A549 (cell line): Measurements from ENCODE around the gene TBL1XR1.

Source experiments
- E2F6 ChIP-seq: IDR thresholded peaks from 2 replicates; pipeline ENCODE4 v1.6.1; 2012; ENCODE audit warnings: low read depth, borderline replicate concordance
- JUNB ChIP-seq: fragments of >200 bp; sonication (Bioruptor Twin); formaldehyde crosslinking; IDR thresholded peaks from 2 replicates; pipeline ENCODE4 v1.6.1; 2016
- POLR2A ChIP-seq: IDR thresholded peaks from 2 replicates; pipeline ENCODE4 v1.6.1; 2012; ENCODE audit warnings: mild to moderate bottlenecking, low read length
- RCOR1 ChIP-seq: fragments of 150-350 bp; IDR thresholded peaks from 2 replicates; pipeline ENCODE4 v1.6.1; 2014; ENCODE audit warnings: antibody characterized with exemption, low read length, low read depth
- ZFP36 ChIP-seq: fragments of 450-650 bp; IDR thresholded peaks from 2 replicates; pipeline ENCODE4 v1.6.1; 2014; ENCODE audit warnings: borderline replicate concordance; ENCODE audit not compliant: partially characterized antibody
- TF ChIP-seq, protein P1 (sequence below): fragments of >200 bp; sonication (Bioruptor Twin); formaldehyde crosslinking; IDR thresholded peaks from 3 replicates; pipeline ENCODE4 v1.5.1; 2016

DNA sequence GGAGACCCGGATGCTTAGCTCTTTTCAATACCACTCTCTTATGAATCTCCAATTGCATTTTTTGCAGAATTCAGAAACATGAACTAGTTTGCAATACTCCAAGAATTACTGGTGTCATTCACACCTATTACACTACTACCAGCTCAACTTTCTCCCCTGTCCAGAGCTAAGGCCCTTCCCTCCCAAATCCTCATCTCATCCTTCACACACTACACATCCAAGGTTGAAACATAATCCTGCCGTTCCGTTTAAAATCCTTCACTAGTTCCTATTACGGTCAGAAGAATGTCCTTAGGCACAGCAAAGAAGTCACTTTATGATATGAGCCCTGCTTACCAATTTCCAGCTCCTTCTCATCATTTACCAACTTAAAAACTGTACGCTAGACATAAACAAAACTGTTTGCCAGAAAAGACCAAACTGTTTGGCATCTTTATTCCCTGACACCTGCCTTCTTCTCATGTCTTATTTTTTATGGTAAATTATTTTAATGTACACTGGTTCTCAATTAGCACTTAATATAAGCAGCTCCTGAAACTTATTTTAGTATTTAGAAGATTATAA is 22.6 kb downstream of the TBL1XR1 start:
- TF ChIP-seq, protein P1, sequence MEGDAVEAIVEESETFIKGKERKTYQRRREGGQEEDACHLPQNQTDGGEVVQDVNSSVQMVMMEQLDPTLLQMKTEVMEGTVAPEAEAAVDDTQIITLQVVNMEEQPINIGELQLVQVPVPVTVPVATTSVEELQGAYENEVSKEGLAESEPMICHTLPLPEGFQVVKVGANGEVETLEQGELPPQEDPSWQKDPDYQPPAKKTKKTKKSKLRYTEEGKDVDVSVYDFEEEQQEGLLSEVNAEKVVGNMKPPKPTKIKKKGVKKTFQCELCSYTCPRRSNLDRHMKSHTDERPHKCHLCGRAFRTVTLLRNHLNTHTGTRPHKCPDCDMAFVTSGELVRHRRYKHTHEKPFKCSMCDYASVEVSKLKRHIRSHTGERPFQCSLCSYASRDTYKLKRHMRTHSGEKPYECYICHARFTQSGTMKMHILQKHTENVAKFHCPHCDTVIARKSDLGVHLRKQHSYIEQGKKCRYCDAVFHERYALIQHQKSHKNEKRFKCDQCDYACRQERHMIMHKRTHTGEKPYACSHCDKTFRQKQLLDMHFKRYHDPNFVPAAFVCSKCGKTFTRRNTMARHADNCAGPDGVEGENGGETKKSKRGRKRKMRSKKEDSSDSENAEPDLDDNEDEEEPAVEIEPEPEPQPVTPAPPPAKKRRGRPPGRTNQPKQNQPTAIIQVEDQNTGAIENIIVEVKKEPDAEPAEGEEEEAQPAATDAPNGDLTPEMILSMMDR = no peak
- no peak for TF ChIP-seq E2F6
- no peak for TF ChIP-seq ZFP36
- no peak for TF ChIP-seq POLR2A
- TF ChIP-seq JUNB = no peak
- TF ChIP-seq RCOR1 = no peak
